Karpas-422 (cell line): ENCODE results near the gene LOXL3. TPM values are rescaled to one million over a fixed set of nuclear protein-coding genes. Genes with fewer than 3 reads are reported as not detected.

Experiments used
- DNase-seq: peaks from one replicate; pipeline ENCODE4 v3.0.0-alpha.2; 2015
- H2AFZ ChIP-seq: fragments of 200-600 bp; sonication (generic); 2 replicates; pipeline ENCODE4 v1.6.1; 2014; ENCODE audit warnings: antibody characterized with exemption, low read length, mixed read lengths
- H3K27ac ChIP-seq: fragments of 200-600 bp; sonication (generic); 2 replicates; pipeline ENCODE4 v1.5.1; 2014; ENCODE audit warnings: mild to moderate bottlenecking, low read length, moderate library complexity
- H3K27me3 ChIP-seq: fragments of 200-600 bp; sonication (generic); 2 replicates; pipeline ENCODE4 v1.6.1; 2014; ENCODE audit warnings: low read length, mixed read lengths
- H3K36me3 ChIP-seq: fragments of 200-600 bp; sonication (generic); 2 replicates; pipeline ENCODE4 v1.6.1; 2014; ENCODE audit warnings: low read length, mixed read lengths; ENCODE audit not compliant: insufficient read depth
- H3K4me1 ChIP-seq: fragments of 200-600 bp; sonication (generic); 2 replicates; pipeline ENCODE4 v1.6.1; 2014; ENCODE audit warnings: mild to moderate bottlenecking, low read length, mixed read lengths
- H3K4me2 ChIP-seq: fragments of 200-600 bp; sonication (generic); 2 replicates; pipeline ENCODE4 v1.6.1; 2014; ENCODE audit warnings: low read length, low read depth, mild to moderate bottlenecking; ENCODE audit not compliant: poor library complexity, severe bottlenecking
- H3K4me3 ChIP-seq: fragments of 200-600 bp; sonication (generic); 2 replicates; pipeline ENCODE4 v1.5.1; 2014; ENCODE audit warnings: mild to moderate bottlenecking, antibody characterized with exemption, low read length, mixed read lengths
- H3K79me2 ChIP-seq: fragments of 200-600 bp; sonication (generic); 2 replicates; pipeline ENCODE4 v1.6.1; 2014; ENCODE audit warnings: mild to moderate bottlenecking, low read length, mixed read lengths
- H3K9ac ChIP-seq: fragments of 200-600 bp; sonication (generic); 2 replicates; pipeline ENCODE4 v1.6.0; 2014; ENCODE audit warnings: low read length
- H3K9me2 ChIP-seq: fragments of 200-600 bp; sonication (generic), shearing (Covaris generic); replicated peaks from 2 replicates; pipeline ENCODE4 v1.6.0; 2014; ENCODE audit warnings: mild to moderate bottlenecking, low read length, moderate library complexity; ENCODE audit not compliant: insufficient read depth
- H3K9me3 ChIP-seq: fragments of 300-700, 200-600 bp; sonication (generic); 2 replicates; pipeline ENCODE4 v1.6.1; 2014; ENCODE audit warnings: low read length, mixed read lengths
- H4K20me1 ChIP-seq: fragments of 200-600 bp; sonication (generic); 2 replicates; pipeline ENCODE4 v1.6.1; 2014; ENCODE audit warnings: mild to moderate bottlenecking, antibody characterized with exemption, low read length, low read depth; ENCODE audit not compliant: insufficient read depth
- total RNA-seq: library from RNA; depleted of rRNA; stranded (reverse); fragments of >200 nt; shearing (Covaris generic); gene quantifications from 2 replicates; pipeline ENCODE4 v1.2.3, GENCODE V29; 2014; ENCODE audit warnings: low replicate concordance

The LOXL3 gene
- total RNA-seq, 1 experiment from 2014 or later: 0.15 TPM

DNA sequence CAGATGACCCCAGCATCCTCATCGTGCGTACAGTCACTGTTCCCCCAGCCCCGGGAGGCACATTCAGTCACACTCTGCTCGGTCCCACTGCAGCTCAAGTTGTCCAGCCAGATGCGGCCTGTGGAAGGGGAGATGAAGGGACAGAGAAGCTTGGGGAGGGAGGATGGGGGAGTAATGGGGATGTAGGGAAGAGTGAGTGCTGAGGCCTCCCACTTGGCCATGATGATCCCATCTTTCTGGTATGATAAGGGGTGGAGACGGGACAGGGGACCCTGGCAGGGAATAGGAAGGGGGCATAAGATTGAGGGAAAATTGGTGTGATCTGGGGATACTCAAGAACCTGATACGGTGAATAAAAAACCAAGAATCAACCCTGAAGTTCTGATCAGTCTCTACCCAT, 3.5 kb downstream of the LOXL3 start:
- Histone ChIP-seq H3K27ac (no peak overlapping the region), H3K9me3 (no peaks in the 10 kb centered on the region), H3K9ac (no peak overlapping the region), H3K36me3 (no peaks in the 10 kb centered on the region), H4K20me1 (0 out of 2 replicates have a peak, but pooled peaks cover 2% of the 10 kb centered on the region), H3K4me1 (peaks cover 8% of the 10 kb centered on the region), H3K4me2 (no peak overlapping the region), H3K27me3 (no peaks in the 10 kb centered on the region), H3K79me2 (no peaks in the 10 kb centered on the region), H2AFZ (no peak overlapping the region), H3K4me3 (no peak overlapping the region), H3K9me2 (no peaks in the 10 kb centered on the region)
- DNase-seq: no peak

GRCh38 chr2:74548900-74549826, 4.6 kb downstream of the LOXL3 start:
- no peaks in the 10 kb centered on the region for H3K79me2 ChIP-seq
- H3K4me1 ChIP-seq: peaks cover 5% of the 10 kb centered on the region
- H3K9me2 ChIP-seq: no peaks in the 10 kb centered on the region
- no peaks in the 10 kb centered on the region for H4K20me1 ChIP-seq
- H3K4me3 ChIP-seq: no peak overlapping the region
- no peak overlapping the region for H3K4me2 ChIP-seq
- no peak overlapping the region for H3K9ac ChIP-seq
- no peak overlapping the region for H3K27ac ChIP-seq
- H3K27me3 ChIP-seq: no peaks in the 10 kb centered on the region
- no peak overlapping the region for H2AFZ ChIP-seq
- no peaks in the 10 kb centered on the region for H3K9me3 ChIP-seq
- H3K36me3 ChIP-seq: no peaks in the 10 kb centered on the region
- DNase-seq: no peak

DNA sequence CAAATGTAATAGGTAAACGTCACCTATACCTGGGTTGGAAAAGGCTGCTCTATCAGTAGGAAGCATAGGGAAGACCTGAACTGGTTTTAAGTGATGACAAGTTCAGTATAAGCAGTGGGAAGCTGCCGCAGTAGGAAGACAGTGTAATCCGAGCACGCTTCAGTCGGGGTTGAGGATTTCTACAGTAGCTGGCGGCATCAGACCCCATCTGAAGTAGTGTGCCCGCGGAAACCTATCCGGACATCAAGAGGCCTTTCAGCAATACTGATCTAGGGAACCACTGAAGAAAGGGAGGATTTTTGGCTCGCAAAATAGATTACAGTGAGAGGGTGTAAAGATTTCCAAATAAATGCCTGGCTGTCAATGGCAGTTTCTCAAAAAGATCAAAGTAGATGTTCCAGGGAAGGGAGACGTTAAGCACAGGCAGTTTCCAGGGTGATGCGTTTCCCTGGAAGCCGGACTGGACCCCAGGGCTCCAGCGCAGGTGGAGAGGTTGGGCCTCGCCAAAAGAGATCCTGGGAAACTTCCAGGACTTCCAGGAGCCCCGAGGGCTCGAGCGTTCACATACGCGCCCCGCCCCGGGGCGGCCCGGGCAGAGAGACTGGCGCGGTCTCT, 5.3 kb downstream of the LOXL3 start:
- no peak for DNase-seq
- H3K4me3 ChIP-seq: no peak overlapping the region
- H3K4me1 ChIP-seq: no peaks in the 10 kb centered on the region
- no peaks in the 10 kb centered on the region for H3K27me3 ChIP-seq
- no peak overlapping the region for H2AFZ ChIP-seq
- no peaks in the 10 kb centered on the region for H3K9me3 ChIP-seq
- no peaks in the 10 kb centered on the region for H3K9me2 ChIP-seq
- H3K27ac ChIP-seq: no peak overlapping the region
- no peak overlapping the region for H3K4me2 ChIP-seq
- H3K79me2 ChIP-seq: no peaks in the 10 kb centered on the region
- H3K9ac ChIP-seq: no peak overlapping the region
- no peaks in the 10 kb centered on the region for H3K36me3 ChIP-seq
- H4K20me1 ChIP-seq: no peaks in the 10 kb centered on the region

- Histone ChIP-seq H3K79me2 (no peaks in the 10 kb centered on the region), H4K20me1 (no peaks in the 10 kb centered on the region), H3K9me2 (no peaks in the 10 kb centered on the region), H3K9me3 (no peaks in the 10 kb centered on the region), H3K27me3 (no peaks in the 10 kb centered on the region), H3K36me3 (no peaks in the 10 kb centered on the region), H3K27ac (no peak overlapping the region), H3K4me3 (no peak overlapping the region), H3K4me2 (no peak overlapping the region), H3K4me1 (no peaks in the 10 kb centered on the region), H3K9ac (no peak overlapping the region), H2AFZ (no peak overlapping the region)
- no peak for DNase-seq
Measured at GRCh38 chr2:74546004-74546403, 7.7 kb downstream of the LOXL3 start.

DNA sequence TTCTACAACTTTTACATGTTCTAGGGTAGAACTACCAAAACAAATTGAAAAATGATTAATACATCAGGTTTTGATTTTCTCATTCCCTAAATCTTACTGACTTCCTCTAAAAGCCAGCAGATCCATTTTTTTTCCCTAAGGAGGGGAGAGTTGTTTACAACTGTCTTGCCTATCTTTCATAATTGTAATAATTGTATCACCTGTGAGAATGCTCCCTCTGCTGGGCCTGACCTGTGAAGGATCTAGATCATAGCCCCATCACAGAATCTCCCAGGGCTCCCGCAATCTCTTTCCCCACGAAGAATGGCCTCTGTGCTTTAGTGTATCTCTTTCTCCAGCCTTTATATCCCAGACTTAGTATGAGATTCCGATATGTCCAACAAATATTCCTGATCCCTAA, 9.1 kb downstream of the LOXL3 start:
- H3K9me3 ChIP-seq: no peaks in the 10 kb centered on the region
- H3K79me2 ChIP-seq: no peaks in the 10 kb centered on the region
- no peaks in the 10 kb centered on the region for H3K36me3 ChIP-seq
- H2AFZ ChIP-seq: no peak overlapping the region
- no peaks in the 10 kb centered on the region for H3K4me1 ChIP-seq
- H3K27ac ChIP-seq: no peak overlapping the region
- H3K27me3 ChIP-seq: no peaks in the 10 kb centered on the region
- H4K20me1 ChIP-seq: no peaks in the 10 kb centered on the region
- H3K9me2 ChIP-seq: no peaks in the 10 kb centered on the region
- DNase-seq: peak; percentile 75
- H3K4me3 ChIP-seq: no peak overlapping the region
- no peak overlapping the region for H3K4me2 ChIP-seq
- no peak overlapping the region for H3K9ac ChIP-seq

GRCh38 chr2:74542978-74543377, 10.8 kb downstream of the LOXL3 start:
- no peak overlapping the region for H3K9ac ChIP-seq
- H4K20me1 ChIP-seq: no peaks in the 10 kb centered on the region
- no peak overlapping the region for H3K27ac ChIP-seq
- H3K9me2 ChIP-seq: no peaks in the 10 kb centered on the region
- no peak overlapping the region for H2AFZ ChIP-seq
- H3K4me2 ChIP-seq: no peak overlapping the region
- no peak overlapping the region for H3K4me3 ChIP-seq
- no peaks in the 10 kb centered on the region for H3K4me1 ChIP-seq
- H3K36me3 ChIP-seq: no peaks in the 10 kb centered on the region
- H3K9me3 ChIP-seq: no peaks in the 10 kb centered on the region
- no peak for DNase-seq
- no peaks in the 10 kb centered on the region for H3K27me3 ChIP-seq
- no peaks in the 10 kb centered on the region for H3K79me2 ChIP-seq

- Histone ChIP-seq H2AFZ (no peak overlapping the region), H3K4me2 (no peak overlapping the region), H3K36me3 (no peaks in the 10 kb centered on the region), H3K4me1 (no peaks in the 10 kb centered on the region), H3K4me3 (no peak overlapping the region), H3K27ac (no peak overlapping the region), H3K9me3 (no peaks in the 10 kb centered on the region), H3K79me2 (no peaks in the 10 kb centered on the region), H3K27me3 (no peaks in the 10 kb centered on the region), H3K9me2 (no peaks in the 10 kb centered on the region), H3K9ac (no peak overlapping the region), H4K20me1 (no peaks in the 10 kb centered on the region)
- no peak for DNase-seq
Measured at GRCh38 chr2:74540291-74540690, 13.5 kb downstream of the LOXL3 start.

DNA sequence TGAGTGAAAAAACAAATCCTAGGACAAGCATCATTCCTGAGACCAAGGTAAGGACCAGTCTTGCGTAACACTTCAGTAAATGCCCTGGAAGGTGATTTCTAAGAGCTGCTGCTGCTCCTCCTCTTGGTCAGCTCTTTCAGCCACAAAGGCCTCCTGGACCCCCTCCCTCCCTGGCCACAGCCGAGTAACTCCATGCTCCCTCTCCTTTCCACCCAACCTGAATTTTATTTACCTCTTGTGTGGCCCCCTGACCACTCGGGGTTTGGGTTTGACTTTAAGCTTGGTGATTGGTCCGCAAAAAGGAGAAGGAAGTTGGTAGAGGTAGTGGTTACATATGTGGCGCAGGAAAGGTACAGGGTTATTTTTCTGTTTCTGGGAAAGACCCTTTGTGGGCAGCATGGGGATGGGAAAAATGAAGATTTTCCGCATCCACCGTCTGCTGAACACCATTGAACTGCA, 14.8 kb downstream of the LOXL3 start:
- H4K20me1 ChIP-seq: no peaks in the 10 kb centered on the region
- no peak overlapping the region for H3K4me2 ChIP-seq
- no peak overlapping the region for H3K27ac ChIP-seq
- no peak for DNase-seq
- H3K4me1 ChIP-seq: no peaks in the 10 kb centered on the region
- H3K9me3 ChIP-seq: no peaks in the 10 kb centered on the region
- H3K27me3 ChIP-seq: no peaks in the 10 kb centered on the region
- H3K4me3 ChIP-seq: no peak overlapping the region
- no peaks in the 10 kb centered on the region for H3K9me2 ChIP-seq
- no peak overlapping the region for H3K9ac ChIP-seq
- H2AFZ ChIP-seq: no peak overlapping the region
- H3K79me2 ChIP-seq: no peaks in the 10 kb centered on the region
- no peaks in the 10 kb centered on the region for H3K36me3 ChIP-seq
